Activated naive CD8-positive, alpha-beta T cell treated with anti-CD3 and anti-CD28 coated beads, Interleukin-2, amount 50 U/mL, for 16 hours (primary cell): ENCODE data around the gene RPH3AL.
"Not testable (repeated sequence)": the region's sequence is repeated elsewhere in the genome, so short reads cannot be mapped to it uniquely, and the experiment has no call there.

Source experiments
- DNase-seq: peaks from one replicate; pipeline ENCODE4 v3.0.0-alpha.2; 2020; ENCODE audit warnings: low read depth, low spot score

The RPH3AL gene

GRCh38 chr17:282000-282911 lies 70.4 kb downstream of the RPH3AL start:
- no peak for DNase-seq

DNA sequence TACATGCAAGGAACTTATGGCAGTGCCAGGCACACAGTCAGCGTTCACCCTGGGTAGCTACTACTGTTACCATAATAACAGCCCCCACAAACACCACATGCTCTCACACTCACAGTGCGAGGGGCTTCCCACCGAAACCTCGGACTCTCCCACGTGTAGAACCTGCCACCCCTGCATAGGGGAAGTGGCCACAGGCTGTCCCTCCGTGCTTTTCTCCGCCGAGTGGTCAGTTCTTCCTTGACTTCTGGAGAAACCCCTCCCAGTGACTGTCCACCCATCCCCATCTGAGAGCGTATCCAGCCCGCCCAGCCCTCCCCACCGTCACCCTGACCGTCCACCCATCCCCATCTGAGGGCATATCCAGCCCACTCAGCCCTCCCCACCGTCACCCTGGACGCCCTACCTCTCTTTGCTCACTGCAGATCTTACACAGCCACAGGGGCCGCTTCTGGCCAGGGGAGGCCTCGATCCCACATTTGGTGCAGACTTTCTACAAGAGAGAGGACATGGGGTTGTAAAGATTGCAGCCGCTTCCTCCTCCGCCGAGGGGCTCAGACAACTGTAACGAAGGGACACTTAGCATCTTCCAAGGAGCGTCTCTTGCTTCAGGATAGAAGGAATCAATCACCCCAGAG lies 71.1 kb downstream of the RPH3AL start:
- no peak for DNase-seq

GRCh38 chr17:280901-281300 lies 71.7 kb downstream of the RPH3AL start:
- DNase-seq = no peak

- DNase-seq = no peak
These were observed 72.4 kb downstream of the RPH3AL start for GRCh38 chr17:280216-280615.

DNA sequence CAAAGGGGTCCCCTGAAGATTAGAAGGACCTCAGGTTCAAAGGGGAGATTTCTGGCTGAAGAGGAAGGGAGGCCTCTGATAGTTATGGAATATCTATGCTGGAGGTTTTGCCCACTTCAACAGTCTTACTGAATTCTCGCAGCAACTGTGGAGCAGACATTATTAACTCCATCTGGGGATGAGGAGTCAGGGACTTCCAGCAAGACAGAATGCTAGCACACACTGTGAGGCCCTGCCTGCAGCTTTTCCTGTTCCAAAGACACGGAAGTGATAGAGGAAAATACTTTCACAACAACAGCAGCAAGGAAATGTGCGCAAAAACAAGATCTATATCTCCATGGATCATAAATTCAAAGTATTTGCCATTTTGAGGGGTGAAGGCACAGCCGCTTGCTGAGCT lies 72.8 kb downstream of the RPH3AL start:
- no peak for DNase-seq

DNA sequence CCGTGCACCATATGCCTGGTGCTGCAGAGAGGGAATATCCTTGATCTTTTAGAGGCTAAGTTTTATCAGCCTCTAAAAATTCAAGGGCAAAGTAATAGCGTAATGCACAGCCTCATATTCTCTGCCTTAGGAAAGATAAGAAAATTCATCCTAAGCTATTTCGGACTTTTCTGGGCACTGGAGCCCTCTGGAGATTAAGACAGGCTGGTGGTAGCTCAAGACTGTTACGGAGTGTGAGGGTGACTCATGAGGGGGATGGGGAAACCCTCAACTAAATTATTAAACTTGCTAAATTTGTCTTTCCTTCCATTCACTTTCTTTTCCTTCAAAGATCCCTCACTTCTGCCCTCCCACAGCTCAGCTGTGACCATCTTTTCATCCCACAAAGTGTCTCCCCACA lies 73.3 kb downstream of the RPH3AL start:
- DNase-seq = no peak

DNA sequence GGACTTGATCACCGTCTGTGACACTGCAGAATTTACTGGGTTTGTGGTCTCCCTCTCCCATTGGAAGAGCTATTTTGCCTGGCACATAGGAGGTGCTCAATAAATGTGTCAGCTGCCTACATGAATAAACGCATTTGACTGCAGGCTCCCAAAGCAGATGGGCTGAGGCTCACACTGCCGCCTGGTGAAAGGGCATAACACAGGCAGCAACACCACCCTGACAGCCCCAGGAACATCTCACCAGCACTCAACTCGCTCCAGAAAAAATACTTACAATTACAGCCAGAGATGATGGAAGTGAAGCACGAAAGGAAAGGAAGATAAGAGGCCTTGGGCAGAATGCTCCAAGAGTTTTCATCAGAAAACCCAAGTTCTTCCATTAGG lies 73.9 kb downstream of the RPH3AL start:
- no peak for DNase-seq

DNA sequence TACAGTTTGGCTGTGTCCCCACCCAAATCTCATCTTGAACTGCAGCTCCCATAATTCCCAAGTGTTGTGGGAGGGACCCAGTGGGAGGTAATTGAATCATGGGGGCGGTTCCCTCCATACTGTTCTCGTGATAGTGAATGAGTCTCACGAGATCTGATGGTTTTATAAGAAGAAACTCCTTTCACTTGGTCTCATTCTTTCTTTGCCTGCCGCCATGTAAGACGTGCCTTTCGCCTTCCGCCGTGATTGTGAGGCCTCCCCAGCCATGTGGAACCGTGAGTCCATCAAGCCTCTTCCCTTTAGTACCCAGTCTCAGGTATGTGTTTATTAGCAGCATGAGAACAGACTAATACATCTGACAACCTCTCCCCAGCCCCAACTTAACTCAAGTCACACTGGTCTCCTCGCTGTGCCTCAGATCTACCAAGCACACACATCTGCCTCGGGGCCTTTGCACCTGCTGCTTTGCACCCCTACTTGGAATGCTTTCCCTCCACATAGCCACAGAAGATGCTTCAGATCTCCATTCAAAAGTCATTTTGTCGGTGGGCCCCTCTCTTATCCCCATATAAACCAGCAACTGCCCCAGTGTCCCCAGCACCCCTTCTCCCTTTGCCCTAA lies 74.4 kb downstream of the RPH3AL start:
- DNase-seq = no peak

DNA sequence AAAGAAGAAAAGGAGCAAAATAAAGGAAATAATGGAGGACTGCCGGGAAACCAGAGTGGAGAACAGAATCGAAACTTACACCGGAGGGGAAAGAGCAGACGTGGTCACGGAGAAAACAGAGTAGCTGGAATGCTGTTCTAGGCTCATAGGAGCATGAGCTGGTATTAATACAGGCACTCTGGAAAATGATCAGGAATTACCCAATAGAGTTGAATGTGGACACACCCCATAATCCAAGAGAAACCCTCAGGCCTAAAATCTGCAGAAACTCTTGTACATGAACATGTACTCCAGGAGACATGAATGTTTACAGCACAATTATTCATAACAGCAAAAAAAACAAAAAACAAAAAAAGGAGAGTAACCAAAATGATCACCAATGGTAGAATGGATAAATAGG lies 77.7 kb downstream of the RPH3AL start:
- DNase-seq = no peak

GRCh38 chr17:273981-274832 lies 78.4 kb downstream of the RPH3AL start:
- DNase-seq = no peak

GRCh38 chr17:272856-273255 lies 79.8 kb downstream of the RPH3AL start:
- DNase-seq = not testable (repeated sequence)

- DNase-seq = not testable (repeated sequence)
These were observed 80.5 kb downstream of the RPH3AL start for GRCh38 chr17:271928-272623.

- DNase-seq = no peak
These were observed 82.7 kb downstream of the RPH3AL start for GRCh38 chr17:269616-270514.

DNA sequence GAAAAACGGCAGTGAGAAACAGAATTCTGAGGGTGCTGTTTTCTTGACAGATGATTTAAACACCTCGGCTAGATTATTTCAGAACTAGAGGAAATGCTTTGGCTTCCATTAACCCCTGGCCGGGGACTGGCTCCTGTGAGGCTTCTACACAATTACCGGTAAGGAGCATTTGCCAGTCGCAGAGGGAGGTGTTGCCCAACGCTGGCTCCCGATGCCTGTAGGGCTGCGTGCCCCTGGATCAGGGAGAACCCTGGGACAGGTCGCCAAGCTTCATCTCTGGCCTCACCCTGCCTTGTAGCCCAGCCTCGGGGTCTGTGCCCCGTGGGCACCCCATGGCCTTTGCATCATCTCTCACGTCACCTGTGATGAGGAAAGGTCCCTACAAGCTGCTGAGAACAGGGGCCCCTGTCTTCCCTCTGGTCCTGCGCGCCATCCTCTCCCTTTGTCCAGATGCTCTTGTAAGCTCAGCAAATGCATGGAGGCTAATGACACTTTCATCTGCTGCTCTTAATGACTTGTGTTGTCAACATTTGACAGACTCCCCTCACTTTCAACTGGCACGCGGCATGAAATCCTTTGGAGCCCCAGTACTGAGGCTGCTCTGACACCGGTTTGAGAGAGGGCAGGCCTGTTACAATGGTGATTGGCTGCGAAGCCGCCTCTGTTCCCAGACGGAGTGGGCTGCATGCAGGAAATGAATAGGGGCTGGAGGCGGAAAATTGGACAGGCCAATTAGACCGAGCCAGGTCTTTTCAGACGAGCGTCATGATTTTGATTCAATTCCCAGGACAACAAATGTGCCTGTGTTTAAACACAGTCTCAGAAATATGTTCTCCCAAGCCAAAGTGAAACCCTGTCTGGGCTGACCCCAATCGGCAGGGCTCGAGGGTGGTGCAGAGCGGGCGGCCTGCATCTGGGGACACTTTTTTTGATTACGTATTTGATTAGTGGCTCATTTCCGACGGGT lies 85.6 kb downstream of the RPH3AL start:
- no peak for DNase-seq

- DNase-seq = no peak
These were observed 86.4 kb downstream of the RPH3AL start for GRCh38 chr17:266219-266618.

DNA sequence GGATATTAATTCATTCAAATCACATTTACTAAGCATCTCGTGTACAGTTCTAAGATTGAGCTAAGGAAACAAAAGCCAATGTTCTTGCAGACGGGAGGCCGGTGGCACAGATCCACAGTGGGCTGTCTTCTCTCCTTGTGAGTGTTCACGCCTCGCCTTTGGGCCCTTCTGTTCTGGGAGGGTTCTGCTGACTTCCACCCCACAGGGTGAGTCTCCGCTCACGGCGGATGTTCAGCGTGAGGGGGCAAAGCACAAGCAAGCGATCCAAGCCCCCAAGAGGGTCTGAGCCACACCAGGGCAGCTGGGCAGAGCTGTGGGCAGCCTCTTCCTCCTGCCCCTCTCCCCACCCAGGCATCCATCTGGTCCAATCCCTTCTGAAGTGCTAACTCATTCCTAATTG lies 86.9 kb downstream of the RPH3AL start:
- no peak for DNase-seq

DNA sequence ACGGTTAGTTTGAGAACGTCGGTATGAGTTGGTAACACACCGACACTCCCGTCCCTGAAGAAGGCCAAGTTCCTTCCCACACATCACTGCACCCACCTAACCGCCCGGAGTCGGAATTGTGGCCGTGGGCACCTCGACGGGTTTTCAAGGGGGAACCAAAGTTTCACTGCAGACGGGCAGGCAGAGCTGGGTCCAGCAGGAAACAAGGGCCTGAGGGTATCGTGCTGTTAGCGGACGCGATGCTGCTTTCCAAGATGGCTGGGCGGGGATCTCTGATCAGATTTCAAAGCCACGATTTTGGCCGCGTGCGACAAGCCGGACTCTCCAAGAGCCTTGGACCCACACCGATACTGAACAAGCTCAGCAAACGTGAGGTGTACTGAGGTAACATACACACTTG lies 88.8 kb downstream of the RPH3AL start:
- no peak for DNase-seq

- no peak for DNase-seq
These were observed 89.3 kb downstream of the RPH3AL start for GRCh38 chr17:263271-263670.

DNA sequence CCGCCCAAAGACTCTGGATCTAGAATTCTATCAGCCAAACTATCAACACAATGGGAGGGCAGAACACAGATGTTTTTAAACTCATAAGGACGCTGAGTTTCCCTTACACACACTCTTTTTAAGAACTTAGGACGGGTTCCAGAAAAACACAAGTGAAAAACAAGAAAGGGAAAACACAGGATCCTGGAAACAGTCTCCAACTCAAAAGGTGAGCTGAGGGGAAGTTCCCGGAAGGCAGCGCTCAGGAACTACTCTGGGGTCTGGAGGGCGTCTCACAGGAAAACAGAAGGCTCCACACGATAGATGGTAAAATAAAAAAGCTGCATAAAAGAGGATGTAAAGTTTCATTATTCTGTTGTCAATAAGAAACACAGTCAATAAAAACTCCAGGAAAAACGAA lies 91.0 kb downstream of the RPH3AL start:
- no peak for DNase-seq
